ENCODE measurements around the gene CYLD.

CYLD gene

GRCh38 chr16:50741225-50741780 is 583 bp upstream of the CYLD start:
- no peak for ATAC-seq

- ATAC-seq = no peak
Observed at GRCh38 chr16:50742576-50743200, 802 bp downstream of the CYLD start.

GRCh38 chr16:50743581-50744225 is 1.8 kb downstream of the CYLD start:
- ATAC-seq = no peak

GRCh38 chr16:50744881-50745280 is 3.0 kb downstream of the CYLD start:
- peak in 1 of 2 donors; percentile 7 for ATAC-seq

- ATAC-seq = no peak
Observed at GRCh38 chr16:50745940-50746339, 4.1 kb downstream of the CYLD start.

- peak; percentile 37 to 40 for ATAC-seq
Observed at GRCh38 chr16:50747207-50747956, 5.5 kb downstream of the CYLD start.

GRCh38 chr16:50751528-50751927 is 9.6 kb downstream of the CYLD start:
- ATAC-seq = no peak

GRCh38 chr16:50752471-50753235 is 10.8 kb downstream of the CYLD start:
- ATAC-seq = no peak

- ATAC-seq = no peak
Observed at GRCh38 chr16:50756473-50756872, 14.6 kb downstream of the CYLD start.

- no peak for ATAC-seq
Observed at GRCh38 chr16:50761267-50761666, 19.4 kb downstream of the CYLD start.

- ATAC-seq = no peak
Observed at GRCh38 chr16:50762241-50762640, 20.4 kb downstream of the CYLD start.

GRCh38 chr16:50763211-50763610 is 21.3 kb downstream of the CYLD start:
- no peak for ATAC-seq

GRCh38 chr16:50765260-50765659 is 23.4 kb downstream of the CYLD start:
- peak; percentile 75 to 86 for ATAC-seq

GRCh38 chr16:50765861-50766260 is 24.0 kb downstream of the CYLD start:
- peak; percentile 12 to 34 for ATAC-seq

- no peak for ATAC-seq
Observed at GRCh38 chr16:50767197-50767596, 25.3 kb downstream of the CYLD start.

- ATAC-seq = peak in 1 of 2 donors; percentile 45
Observed at GRCh38 chr16:50771366-50771765, 29.5 kb downstream of the CYLD start.

GRCh38 chr16:50774405-50774804 is 32.5 kb downstream of the CYLD start:
- no peak for ATAC-seq

GRCh38 chr16:50774960-50775359 is 33.1 kb downstream of the CYLD start:
- no peak for ATAC-seq

- ATAC-seq = no peak
Observed at GRCh38 chr16:50776037-50776436, 34.2 kb downstream of the CYLD start.

GRCh38 chr16:50778284-50779163 is 36.6 kb downstream of the CYLD start:
- peak; percentile 72 to 77 for ATAC-seq

- peak; percentile 65 to 68 for ATAC-seq
Observed at GRCh38 chr16:50781043-50781442, 39.2 kb downstream of the CYLD start.

- ATAC-seq = peak; percentile 12 to 15
Observed at GRCh38 chr16:50781518-50781917, 39.6 kb downstream of the CYLD start.
